Caco-2 (cell line): ENCODE results near the gene THAP3. TPM values are rescaled to one million over a fixed set of nuclear protein-coding genes. Genes with fewer than 3 reads are reported as not detected.
"Not testable (repeated sequence)": the region's sequence is repeated elsewhere in the genome, so short reads cannot be mapped to it uniquely, and the experiment has no call there.

ENCODE experiments used
- BruUV-seq: library from RNA; stranded (reverse); fragments of 400-500 nt; replicated peaks from 2 replicates; lab custom pipeline; 2021; lab: Mats Ljungman, UMichigan
- CTCF ChIA-PET: fragments of 300-600 bp; sonication (Branson Sonifier 250); formaldehyde crosslinking; loops from one replicate; lab custom pipeline; 2022; ENCODE audit warnings: antibody characterized with exemption; lab: Charles Lee
- POLR2A ChIA-PET: fragments of 300-600 bp; sonication (Branson Sonifier 250); formaldehyde crosslinking; loops from one replicate; lab custom pipeline; 2022; ENCODE audit warnings: antibody characterized with exemption; lab: Charles Lee
- DNase-seq, 2 experiments: peaks; one replicate each; pipeline versions ENCODE4 v3.0.0 to v3.0.0-alpha.2; 2020 to 2022
- H3K27me3 ChIP-seq: replicated peaks from 2 replicates; pipeline ENCODE4 v1.6.0; 2011; ENCODE audit warnings: low read length; ENCODE audit not compliant: control insufficient read depth, insufficient read depth
- H3K36me3 ChIP-seq: 2 replicates; pipeline ENCODE4 v1.5.1; 2011; ENCODE audit warnings: low read length; ENCODE audit not compliant: control insufficient read depth, insufficient read depth
- H3K4me1 ChIP-seq: fragments of 250-450 bp; sonication (Bioruptor Pico); 2 replicates; pipeline ENCODE4 v1.5.1; 2020; ENCODE audit warnings: mild to moderate bottlenecking
- H3K4me3 ChIP-seq: 2 replicates; pipeline ENCODE4 v1.5.1; 2011; ENCODE audit warnings: low read depth, mild to moderate bottlenecking, control low read depth, low read length
- H3K9me3 ChIP-seq: fragments of 250-450 bp; sonication (Bioruptor Pico); 2 replicates; pipeline ENCODE4 v1.5.1; 2020; ENCODE audit warnings: mild to moderate bottlenecking, moderate library complexity
- H3K27ac Mint-ChIP-seq: one replicate; pipeline ENCODE4 v1.8.0; 2022; ENCODE audit warnings: mixed read lengths; ENCODE audit not compliant: unreplicated experiment
- H3K27me3 Mint-ChIP-seq: one replicate; pipeline ENCODE4 v1.8.0; 2022; ENCODE audit warnings: mixed read lengths; ENCODE audit not compliant: insufficient read depth, unreplicated experiment
- H3K36me3 Mint-ChIP-seq: one replicate; pipeline ENCODE4 v1.8.0; 2022; ENCODE audit warnings: mild to moderate bottlenecking, mixed read lengths; ENCODE audit not compliant: insufficient read depth, unreplicated experiment
- H3K4me1 Mint-ChIP-seq: one replicate; pipeline ENCODE4 v1.8.0; 2022; ENCODE audit warnings: low read depth, mixed read lengths; ENCODE audit not compliant: unreplicated experiment
- H3K4me3 Mint-ChIP-seq: one replicate; pipeline ENCODE4 v1.8.0; 2022; ENCODE audit warnings: mild to moderate bottlenecking, moderate library complexity, mixed read lengths; ENCODE audit not compliant: unreplicated experiment
- H3K9me3 Mint-ChIP-seq: one replicate; pipeline ENCODE4 v1.8.0; 2022; ENCODE audit warnings: mixed read lengths; ENCODE audit not compliant: unreplicated experiment
- intact Hi-C: fragments of 100-400 bp; cut with micrococcal nuclease; formaldehyde crosslinking; loops from one replicate; pipeline ENCODE4 v1.10.0; 2022; ENCODE audit not compliant: unreplicated experiment
- total RNA-seq: library from RNA; stranded (reverse); gene quantifications from 2 replicates; pipeline ENCODE4 v1.2.3, GENCODE V29; 2022
- TF ChIP-seq, protein P1 (sequence below), 2 experiments: fragments of 200-600 bp in 1 of 2; IDR thresholded peaks; 1 replicate in 1 of 2; 2 replicates in 1 of 2; pipeline versions ENCODE4 v1.5.1 to v1.8.0; 2011 to 2022; ENCODE audit warnings: antibody characterized with exemption in 1 of 2, control low read depth in 1 of 2, inconsistent platforms in 1 of 2, low read depth in 1 of 2, low read length in 1 of 2, mild to moderate bottlenecking in 1 of 2, moderate library complexity in 1 of 2; ENCODE audit not compliant: insufficient read depth in 1 of 2, severe bottlenecking in 1 of 2, unreplicated experiment in 1 of 2

The THAP3 gene
- total RNA-seq, 1 experiment from 2014 or later: 13.5 TPM

DNA sequence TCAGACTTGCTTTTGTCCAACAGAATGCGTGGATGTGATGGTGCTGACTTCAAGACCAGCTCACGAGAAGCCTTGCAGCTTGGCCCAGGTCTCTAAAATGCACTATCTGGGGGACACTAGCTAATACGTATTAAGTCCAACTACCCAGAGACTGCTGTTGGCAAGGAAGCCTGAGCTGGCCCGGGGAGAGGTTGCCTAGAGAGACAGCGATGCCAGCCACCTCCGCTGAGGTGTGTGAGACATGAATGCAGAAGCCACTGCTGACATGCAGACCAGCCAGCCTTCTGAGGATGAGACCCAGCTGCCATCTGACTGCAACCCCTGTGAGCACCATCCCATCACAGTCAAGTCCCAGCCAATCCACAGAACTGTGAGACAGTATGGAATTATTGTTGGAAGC lies 32.5 kb downstream of the THAP3 start:
- CTCF ChIA-PET: no interaction called here
- Mint-ChIP-seq H3K4me1 (no peaks in the 10 kb centered on the region), H3K27ac (no peak overlapping the region), H3K27me3 (no peaks in the 10 kb centered on the region), H3K9me3 (no peaks in the 10 kb centered on the region), H3K36me3 (peaks cover 16% of the 10 kb centered on the region), H3K4me3 (no peak overlapping the region)
- intact Hi-C loops: no loop called here
- no TSS peak for BruUV-seq
- POLR2A ChIA-PET: no interaction called here
- Histone ChIP-seq H3K36me3 (0 out of 2 replicates have a peak, but pooled peaks cover 1% of the 10 kb centered on the region), H3K9me3 (no peaks in the 10 kb centered on the region), H3K27me3 (no peaks in the 10 kb centered on the region), H3K4me1 (no peaks in the 10 kb centered on the region), H3K4me3 (no peak overlapping the region)
- no peak for DNase-seq
- TF ChIP-seq, protein P1, sequence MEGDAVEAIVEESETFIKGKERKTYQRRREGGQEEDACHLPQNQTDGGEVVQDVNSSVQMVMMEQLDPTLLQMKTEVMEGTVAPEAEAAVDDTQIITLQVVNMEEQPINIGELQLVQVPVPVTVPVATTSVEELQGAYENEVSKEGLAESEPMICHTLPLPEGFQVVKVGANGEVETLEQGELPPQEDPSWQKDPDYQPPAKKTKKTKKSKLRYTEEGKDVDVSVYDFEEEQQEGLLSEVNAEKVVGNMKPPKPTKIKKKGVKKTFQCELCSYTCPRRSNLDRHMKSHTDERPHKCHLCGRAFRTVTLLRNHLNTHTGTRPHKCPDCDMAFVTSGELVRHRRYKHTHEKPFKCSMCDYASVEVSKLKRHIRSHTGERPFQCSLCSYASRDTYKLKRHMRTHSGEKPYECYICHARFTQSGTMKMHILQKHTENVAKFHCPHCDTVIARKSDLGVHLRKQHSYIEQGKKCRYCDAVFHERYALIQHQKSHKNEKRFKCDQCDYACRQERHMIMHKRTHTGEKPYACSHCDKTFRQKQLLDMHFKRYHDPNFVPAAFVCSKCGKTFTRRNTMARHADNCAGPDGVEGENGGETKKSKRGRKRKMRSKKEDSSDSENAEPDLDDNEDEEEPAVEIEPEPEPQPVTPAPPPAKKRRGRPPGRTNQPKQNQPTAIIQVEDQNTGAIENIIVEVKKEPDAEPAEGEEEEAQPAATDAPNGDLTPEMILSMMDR (IDR thresholded peaks at IDR 0.05; ENCODE audit: insufficient read depth in 1 of 2, low read depth in 1 of 2, low read length in 1 of 2, severe bottlenecking in 1 of 2, unreplicated experiment in 1 of 2): no peak

DNA sequence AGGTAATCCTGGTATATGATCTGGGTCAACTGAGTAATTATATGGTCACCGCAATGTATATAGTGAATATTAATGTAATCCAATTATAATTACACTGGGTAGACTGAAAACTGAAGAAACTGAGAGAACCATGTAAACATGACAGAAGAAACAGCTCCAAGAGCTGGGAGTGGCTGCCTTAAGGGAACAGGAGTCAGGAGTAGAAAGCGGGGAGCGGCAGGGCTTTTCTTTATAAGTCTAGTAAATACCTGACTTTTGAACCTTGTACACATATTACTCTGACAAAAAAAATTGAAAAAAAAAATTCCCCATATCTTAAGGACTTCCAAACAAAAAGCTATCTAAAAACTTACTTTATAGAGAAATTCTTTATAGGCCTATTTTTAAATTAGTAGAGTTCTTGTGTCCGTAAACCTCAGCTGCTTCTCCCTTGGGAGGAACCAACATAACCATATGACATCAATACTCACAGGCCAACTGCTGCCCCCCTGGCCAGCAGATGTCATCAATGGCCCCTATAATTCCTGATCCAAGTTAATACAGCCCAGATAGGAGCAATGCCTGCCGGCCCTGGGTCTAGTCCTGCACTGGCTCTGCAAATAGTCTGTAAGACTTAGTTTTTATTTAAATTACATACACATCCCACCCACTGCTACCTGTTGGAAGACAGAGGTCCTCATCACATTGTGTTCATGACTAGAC lies 33.8 kb downstream of the THAP3 start:
- Mint-ChIP-seq H3K27me3 (no peaks in the 10 kb centered on the region), H3K4me3 (no peak overlapping the region), H3K27ac (no peak overlapping the region), H3K36me3 (peaks cover 5% of the 10 kb centered on the region), H3K9me3 (no peaks in the 10 kb centered on the region), H3K4me1 (no peaks in the 10 kb centered on the region)
- TF ChIP-seq, protein P1 (IDR thresholded peaks at IDR 0.05; ENCODE audit: insufficient read depth in 1 of 2, low read depth in 1 of 2, low read length in 1 of 2, severe bottlenecking in 1 of 2, unreplicated experiment in 1 of 2): no peak
- no peaks in the 10 kb centered on the region for H3K4me1 ChIP-seq
- H3K4me3 ChIP-seq: no peak overlapping the region
- H3K36me3 ChIP-seq: 0 out of 2 replicates have a peak, but pooled peaks cover 1% of the 10 kb centered on the region
- POLR2A ChIA-PET: no interaction called here
- H3K9me3 ChIP-seq: no peaks in the 10 kb centered on the region
- intact Hi-C loops: no loop called here
- CTCF ChIA-PET: no interaction called here
- no peaks in the 10 kb centered on the region for H3K27me3 ChIP-seq
- no peak for DNase-seq
- BruUV-seq: no TSS peak

DNA sequence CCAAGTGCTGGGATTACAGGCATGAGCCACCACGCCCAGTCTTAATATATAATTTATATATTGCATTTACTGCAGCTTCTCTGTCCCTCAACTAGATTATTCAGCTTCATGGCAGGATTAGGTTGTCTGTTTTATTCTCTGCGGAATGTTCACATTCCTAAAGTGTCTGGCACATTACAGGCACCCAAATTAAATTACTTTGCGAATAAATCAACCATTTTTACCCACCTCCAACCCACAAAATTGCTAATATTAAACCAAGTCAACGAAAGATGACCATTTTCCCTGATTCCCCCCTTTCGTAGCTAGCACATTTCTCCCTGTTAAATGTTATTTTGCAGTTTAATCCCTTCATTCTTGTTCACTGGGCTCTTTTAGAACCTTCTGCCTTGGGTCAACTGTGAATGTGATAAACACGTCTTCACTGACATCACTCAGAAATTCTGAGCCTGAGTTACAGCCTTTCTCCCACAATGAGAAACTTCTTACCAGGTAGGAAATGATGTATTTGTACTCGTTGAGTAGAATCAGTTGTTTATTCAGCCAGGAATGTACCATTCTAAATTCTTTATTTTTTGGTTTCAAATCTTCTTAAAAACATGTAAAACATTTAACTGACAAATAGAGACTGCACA lies 35.9 kb downstream of the THAP3 start:
- TF ChIP-seq, protein P1 (IDR thresholded peaks at IDR 0.05; ENCODE audit: insufficient read depth in 1 of 2, low read depth in 1 of 2, low read length in 1 of 2, severe bottlenecking in 1 of 2, unreplicated experiment in 1 of 2): no peak
- no peaks in the 10 kb centered on the region for H3K9me3 ChIP-seq
- no peaks in the 10 kb centered on the region for H3K27me3 ChIP-seq
- no peak overlapping the region for H3K27ac Mint-ChIP-seq
- BruUV-seq: no TSS peak
- DNase-seq: no peak
- peaks cover 12% of the 10 kb centered on the region for H3K36me3 Mint-ChIP-seq
- intact Hi-C loops: no loop called here
- H3K4me1 Mint-ChIP-seq: no peaks in the 10 kb centered on the region
- no peaks in the 10 kb centered on the region for H3K27me3 Mint-ChIP-seq
- CTCF ChIA-PET: no interaction called here
- 0 out of 2 replicates have a peak, but pooled peaks cover 1% of the 10 kb centered on the region for H3K36me3 ChIP-seq
- no peak overlapping the region for H3K4me3 Mint-ChIP-seq
- H3K9me3 Mint-ChIP-seq: no peaks in the 10 kb centered on the region
- POLR2A ChIA-PET: no interaction called here
- H3K4me1 ChIP-seq: no peaks in the 10 kb centered on the region
- no peak overlapping the region for H3K4me3 ChIP-seq

DNA sequence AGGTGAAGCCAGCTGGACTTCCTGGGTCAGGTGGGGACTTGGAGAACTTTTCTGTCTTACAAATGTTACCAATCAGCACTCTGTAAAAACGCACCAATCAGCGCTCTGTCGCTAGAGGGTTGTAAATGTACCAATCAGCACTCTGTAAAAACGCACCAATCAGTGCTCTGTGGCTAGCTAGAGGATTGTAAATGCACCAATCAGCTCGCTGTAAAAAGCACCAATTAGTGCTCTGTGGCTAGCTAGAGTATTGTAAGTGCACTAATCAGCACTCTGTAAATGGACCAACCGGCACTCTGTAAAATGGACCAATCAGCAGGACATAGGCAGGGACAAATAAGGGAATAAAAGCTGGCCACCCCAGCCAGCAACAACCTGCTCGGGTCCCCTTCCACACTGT lies 37.8 kb downstream of the THAP3 start:
- CTCF ChIA-PET, H3K27me3 ChIP-seq, H3K9me3 Mint-ChIP-seq, H3K4me3 ChIP-seq, intact Hi-C loops, H3K9me3 ChIP-seq, BruUV-seq, H3K4me1 ChIP-seq, POLR2A ChIA-PET, H3K27ac Mint-ChIP-seq, H3K27me3 Mint-ChIP-seq, H3K4me3 Mint-ChIP-seq, DNase-seq, H3K4me1 Mint-ChIP-seq, H3K36me3 ChIP-seq: not testable (repeated sequence)
- peaks cover 20% of the 10 kb centered on the region for H3K36me3 Mint-ChIP-seq
